ENCODE measurements around the gene NCAM2.
"Not testable (repeated sequence)": the region's sequence is repeated elsewhere in the genome, so short reads cannot be mapped to it uniquely, and the experiment has no call there.

Gene NCAM2

GRCh38 chr21:21111309-21111920 lies 113.2 kb downstream of the NCAM2 start:
- no peak for DNase-seq

GRCh38 chr21:21114461-21114860 lies 116.3 kb downstream of the NCAM2 start:
- DNase-seq: no peak

GRCh38 chr21:21119091-21119490 lies 120.9 kb downstream of the NCAM2 start:
- no peak for DNase-seq

- DNase-seq: no peak
Observed at GRCh38 chr21:21122680-21123079, 124.5 kb downstream of the NCAM2 start.

GRCh38 chr21:21132390-21132789 lies 134.2 kb downstream of the NCAM2 start:
- DNase-seq: no peak

GRCh38 chr21:21137986-21138385 lies 139.8 kb downstream of the NCAM2 start:
- no peak for DNase-seq

GRCh38 chr21:21146587-21147373 lies 148.6 kb downstream of the NCAM2 start:
- DNase-seq: no peak

GRCh38 chr21:21147374-21147745 lies 149.2 kb downstream of the NCAM2 start:
- no peak for DNase-seq

- no peak for DNase-seq
Observed at GRCh38 chr21:21148009-21148408, 149.8 kb downstream of the NCAM2 start.

- DNase-seq: no peak
Observed at GRCh38 chr21:21148514-21148913, 150.3 kb downstream of the NCAM2 start.

GRCh38 chr21:21149445-21149844 lies 151.2 kb downstream of the NCAM2 start:
- not testable (repeated sequence) for DNase-seq

GRCh38 chr21:21151231-21151630 lies 153.0 kb downstream of the NCAM2 start:
- no peak for DNase-seq

GRCh38 chr21:21156397-21156796 lies 158.2 kb downstream of the NCAM2 start:
- DNase-seq: no peak

GRCh38 chr21:21156957-21157356 lies 158.7 kb downstream of the NCAM2 start:
- DNase-seq: no peak

- DNase-seq: no peak
Observed at GRCh38 chr21:21158376-21158918, 160.2 kb downstream of the NCAM2 start.

- DNase-seq: no peak
Observed at GRCh38 chr21:21159253-21159899, 161.2 kb downstream of the NCAM2 start.

GRCh38 chr21:21162786-21163185 lies 164.6 kb downstream of the NCAM2 start:
- DNase-seq: no peak

- DNase-seq: peak; percentile 52
Observed at GRCh38 chr21:21163904-21164303, 165.7 kb downstream of the NCAM2 start.

GRCh38 chr21:21165063-21165645 lies 166.9 kb downstream of the NCAM2 start:
- peak; percentile 66 for DNase-seq

GRCh38 chr21:21174676-21175075 lies 176.5 kb downstream of the NCAM2 start:
- DNase-seq: no peak

GRCh38 chr21:21175798-21176334 lies 177.7 kb downstream of the NCAM2 start:
- no peak for DNase-seq

GRCh38 chr21:21177353-21177986 lies 179.3 kb downstream of the NCAM2 start:
- no peak for DNase-seq
